CD4-positive, alpha-beta T cell treated with Interleukin-6 for 4 hours (primary cell): Measurements from ENCODE around the gene POM121L2.

Experiments used
- DNase-seq: peaks from one replicate; pipeline ENCODE4 v3.0.0-alpha.2; 2020; ENCODE audit warnings: mixed read lengths

POM121L2 gene

DNA sequence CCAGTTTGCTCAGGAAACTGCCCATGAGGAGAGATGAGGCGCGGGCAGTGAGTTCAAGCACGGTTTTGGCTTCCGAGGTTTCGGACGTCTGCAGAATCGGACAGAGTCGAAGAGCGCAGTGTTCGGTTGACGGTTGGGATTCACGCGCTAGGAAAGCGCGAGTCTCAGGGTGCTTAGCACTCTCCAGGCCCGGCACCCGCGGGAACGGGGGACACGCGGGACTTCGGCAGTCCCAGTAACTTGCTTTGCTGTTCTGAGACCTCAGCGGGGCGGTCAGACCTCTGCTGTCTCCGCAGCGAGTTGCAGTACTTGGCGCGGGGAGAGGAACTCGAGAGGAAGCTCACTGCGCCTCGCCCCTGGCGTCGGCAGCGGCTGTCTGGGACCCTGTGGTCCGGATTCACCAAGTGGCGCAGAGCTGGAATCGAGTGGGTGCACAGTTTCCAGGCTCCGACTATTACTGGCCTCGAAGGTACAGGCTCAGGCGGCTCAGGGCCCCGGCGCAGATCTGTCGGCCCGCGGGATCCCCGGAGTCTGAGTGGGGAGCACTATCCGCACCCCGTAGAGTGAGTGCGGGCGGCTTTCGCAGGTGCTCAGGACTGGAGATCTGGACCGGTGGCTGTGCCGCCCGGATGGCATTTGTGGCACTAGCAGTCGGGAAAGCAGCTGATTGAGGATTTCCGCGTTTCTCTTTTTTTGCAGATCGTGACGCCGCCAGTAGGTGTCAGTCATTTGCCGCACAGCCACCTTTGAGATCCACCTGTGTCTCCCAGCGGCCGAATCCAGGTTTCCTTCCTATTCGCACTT is at the start of gene POM121L2:
Gene POM121L2 (minus strand): TSS at position 128 of the 804 bp plus-strand sequence. CDS start 103 bp downstream, at position 25.
- DNase-seq, result peak; percentile 70

DNA sequence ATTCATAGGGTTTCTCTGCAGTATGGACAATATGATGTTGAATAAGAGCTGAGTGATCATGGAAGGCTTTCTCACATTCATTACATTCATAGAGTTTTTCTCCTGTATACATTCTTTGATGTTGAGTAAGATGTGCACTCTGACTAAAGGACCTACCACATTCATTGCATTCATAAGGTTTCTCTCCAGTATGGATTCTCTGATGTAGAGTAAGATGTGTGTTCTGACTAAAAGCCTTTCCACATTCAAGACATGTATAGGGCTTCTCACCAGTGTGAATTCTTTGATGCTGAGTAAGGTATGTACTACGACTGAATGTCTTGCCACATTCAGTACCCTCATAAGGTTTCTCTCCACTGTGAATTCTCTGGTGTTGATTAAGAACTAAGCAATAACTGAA is 47.2 kb upstream of the POM121L2 start:
- DNase-seq, result no peak

GRCh38 chr6:27358786-27359185 is 46.7 kb upstream of the POM121L2 start:
- DNase-seq, result no peak

GRCh38 chr6:27352850-27353249 is 40.8 kb upstream of the POM121L2 start:
- DNase-seq, result no peak

DNA sequence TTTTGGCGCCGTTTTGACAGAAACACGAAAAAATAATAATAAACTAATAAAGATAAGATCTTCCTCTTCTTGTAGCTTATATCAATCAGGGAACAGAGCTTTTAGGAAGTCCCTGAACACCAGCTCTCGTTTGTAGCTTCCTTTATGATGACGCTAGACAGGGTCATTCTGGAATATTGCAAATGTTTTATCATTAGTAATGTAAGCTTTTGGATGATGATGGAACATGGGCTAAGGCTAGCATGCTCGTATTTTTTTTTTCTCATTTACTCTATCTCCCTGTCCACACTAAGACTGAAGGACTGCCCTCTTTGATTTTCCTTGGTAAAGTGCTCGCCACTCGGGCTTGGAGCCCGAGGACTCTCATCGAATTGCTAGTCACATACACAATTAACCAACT is 22.1 kb upstream of the POM121L2 start:
- DNase-seq, result no peak

- no peak for DNase-seq
Measured at GRCh38 chr6:27333642-27334040, 21.6 kb upstream of the POM121L2 start.

DNA sequence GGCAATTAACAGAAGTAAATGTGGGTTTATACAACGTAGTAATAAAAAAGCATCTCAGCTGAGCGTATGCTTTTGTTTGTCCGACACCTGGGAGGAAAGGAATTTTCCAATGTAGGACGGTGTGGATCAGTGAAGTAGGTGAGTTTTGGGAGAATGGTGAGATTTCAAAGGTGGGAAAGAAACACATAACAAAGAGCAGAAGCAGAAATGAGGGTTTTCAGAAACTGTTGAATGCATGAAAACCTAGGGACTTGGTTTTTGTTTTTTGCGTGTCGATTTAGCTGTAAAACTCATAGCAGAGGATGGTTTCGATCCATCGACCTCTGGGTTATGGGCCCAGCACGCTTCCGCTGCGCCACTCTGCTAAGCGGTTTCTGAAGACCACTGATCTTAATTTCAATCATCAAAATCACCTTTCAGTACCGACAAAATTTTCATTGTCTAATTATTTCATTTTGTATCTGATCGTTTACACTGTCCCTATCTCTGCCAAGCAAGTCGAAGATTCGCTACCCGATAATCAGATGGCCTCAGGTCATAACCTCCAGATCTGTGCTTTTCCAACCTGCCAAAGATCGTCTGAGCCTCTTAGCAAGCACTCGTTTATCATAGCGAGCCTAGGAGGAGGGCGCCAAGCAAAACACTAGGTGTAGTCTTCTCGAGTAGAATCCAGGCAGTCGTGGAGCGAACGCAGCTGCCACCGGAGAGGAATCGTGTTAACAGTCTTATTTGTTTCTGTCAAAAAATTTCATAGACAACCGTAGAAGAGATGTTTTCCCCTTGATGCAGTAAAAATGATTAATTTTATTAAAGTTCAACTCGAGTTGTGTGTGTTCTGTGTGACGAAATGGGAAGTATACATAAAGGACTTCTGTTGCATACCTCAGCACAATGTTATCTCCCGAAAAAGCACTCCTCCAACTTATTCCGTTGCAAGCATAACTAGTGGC is 20.9 kb upstream of the POM121L2 start:
- peak; percentile 46 for DNase-seq

GRCh38 chr6:27327023-27327738 is 15.1 kb upstream of the POM121L2 start:
- no peak for DNase-seq

GRCh38 chr6:27321901-27322300 is 9.8 kb upstream of the POM121L2 start:
- no peak for DNase-seq

DNA sequence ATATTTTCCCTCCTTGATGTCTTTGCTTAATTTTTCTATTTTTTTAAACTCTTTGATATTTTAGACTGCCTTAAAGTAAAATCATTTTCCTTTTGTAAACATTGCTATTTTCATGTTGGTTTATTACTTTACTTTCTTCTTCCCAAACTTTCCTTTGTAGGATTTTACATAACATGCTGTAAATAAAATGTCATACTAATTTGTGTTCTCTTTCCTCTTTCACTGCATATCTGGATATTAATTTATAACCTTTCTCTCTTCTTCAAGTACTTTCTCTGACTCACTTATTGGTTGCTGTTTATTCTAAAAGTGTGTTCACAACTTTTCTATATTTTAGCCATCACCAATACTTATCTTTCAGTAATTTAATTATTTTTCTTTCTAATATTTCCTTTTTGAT is 9.3 kb upstream of the POM121L2 start:
- no peak for DNase-seq

GRCh38 chr6:27318973-27319372 is 6.9 kb upstream of the POM121L2 start:
- no peak for DNase-seq

GRCh38 chr6:27314046-27314445 is 2.0 kb upstream of the POM121L2 start:
- no peak for DNase-seq

- DNase-seq, result no peak
Measured at GRCh38 chr6:27312950-27313271, 838 bp upstream of the POM121L2 start.

- no peak for DNase-seq
Measured at GRCh38 chr6:27311806-27312145, 297 bp downstream of the POM121L2 start.

DNA sequence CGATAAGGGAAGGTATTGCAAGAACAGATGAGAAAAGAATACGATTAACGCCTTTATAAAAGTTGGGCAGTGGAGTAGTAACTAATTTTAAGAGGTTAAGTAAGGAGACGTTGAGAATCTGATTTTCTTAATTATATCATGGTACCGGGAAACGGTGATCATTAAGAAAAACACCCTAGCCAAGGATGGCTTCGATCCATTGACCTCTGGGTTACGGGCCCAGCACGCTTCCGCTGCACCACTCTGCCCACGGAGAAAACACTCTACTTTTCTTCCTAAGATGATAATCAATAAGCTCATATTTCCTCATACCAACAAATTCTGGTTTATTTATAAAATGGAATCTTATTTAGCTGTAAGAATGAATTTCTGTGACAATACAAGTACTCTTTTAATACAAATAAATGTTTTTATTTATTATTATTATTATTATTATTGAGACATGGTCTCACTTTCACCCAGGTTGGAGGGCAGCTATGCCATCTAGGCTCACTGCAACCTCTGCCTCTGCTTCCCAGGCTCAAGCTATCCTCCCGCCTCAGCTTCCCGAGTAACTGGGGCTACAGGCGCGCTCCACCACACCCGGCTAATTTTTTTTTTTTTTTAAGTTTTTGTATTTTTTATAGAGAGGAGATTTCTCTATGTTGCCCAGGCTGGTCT is 8.3 kb downstream of the POM121L2 start:
- DNase-seq, result no peak

- DNase-seq, result no peak
Measured at GRCh38 chr6:27297857-27298730, 14.0 kb downstream of the POM121L2 start.

GRCh38 chr6:27297484-27297856 is 14.6 kb downstream of the POM121L2 start:
- no peak for DNase-seq

- no peak for DNase-seq
Measured at GRCh38 chr6:27296106-27296783, 15.8 kb downstream of the POM121L2 start.

DNA sequence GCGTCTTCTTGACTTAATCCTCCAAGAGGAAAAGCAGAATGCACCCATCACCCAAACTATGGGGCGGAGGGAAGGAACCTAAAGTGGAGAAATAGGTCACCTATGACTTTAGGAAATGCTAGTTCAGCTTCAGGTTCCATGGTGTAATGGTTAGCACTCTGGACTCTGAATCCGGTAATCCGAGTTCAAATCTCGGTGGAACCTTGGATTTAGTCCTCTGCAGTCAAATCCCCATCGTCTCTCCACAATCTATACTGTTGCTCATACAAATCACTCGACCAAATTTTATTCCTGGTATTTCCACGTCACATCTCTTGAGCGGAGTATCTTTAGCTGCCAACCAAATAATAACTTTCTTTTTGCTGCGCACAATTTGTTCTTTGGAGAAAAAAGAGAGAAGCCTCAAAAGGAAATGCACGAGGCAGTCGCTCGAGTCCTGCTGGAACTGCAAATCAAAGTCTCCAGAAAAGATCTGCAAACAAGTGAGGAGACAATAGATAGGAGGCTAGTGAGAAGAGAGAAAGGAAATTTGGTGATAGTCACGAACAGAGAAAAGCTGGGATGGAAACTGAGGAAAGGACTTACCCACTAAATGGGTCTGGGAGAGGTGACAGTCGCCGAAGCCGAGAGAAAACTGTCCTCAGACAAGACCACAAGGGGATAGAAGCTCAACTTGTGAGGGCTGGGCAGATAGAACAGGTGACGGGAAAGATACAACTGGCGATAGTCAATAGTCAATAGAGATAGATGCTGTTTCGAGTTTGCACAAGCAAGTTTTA is 16.6 kb downstream of the POM121L2 start:
- no peak for DNase-seq

GRCh38 chr6:27294409-27294808 is 17.7 kb downstream of the POM121L2 start:
- no peak for DNase-seq
